Fibroblast of peridontal ligament (primary cell): ENCODE measurements around the gene PRKAG2.

ENCODE experiments used
- DNase-seq: peaks from one replicate; pipeline ENCODE4 v3.0.0-alpha.2; 2010; ENCODE audit errors: extremely low read depth

The PRKAG2 gene

DNA sequence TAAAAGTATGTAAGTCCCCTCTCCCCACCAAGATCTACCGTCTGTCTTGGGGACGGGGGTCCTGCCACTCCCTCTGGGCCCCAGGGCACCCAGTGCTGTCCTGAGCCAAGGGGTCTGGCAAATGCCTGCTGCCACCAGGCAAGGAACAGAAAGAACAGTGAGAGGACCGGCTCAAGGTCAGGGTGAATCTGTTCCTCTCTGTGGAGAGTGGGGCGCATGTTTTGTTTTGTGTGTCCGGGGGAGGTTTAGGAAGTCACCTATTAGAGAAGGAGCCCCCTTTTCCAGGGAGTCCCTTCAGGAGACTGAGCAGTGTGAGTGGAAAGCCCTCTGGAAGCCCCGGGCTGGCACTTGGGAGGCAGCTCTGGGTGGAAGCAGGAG is 198.7 kb downstream of the PRKAG2 start:
- DNase-seq = no peak

GRCh38 chr7:151677581-151678226 is 199.2 kb downstream of the PRKAG2 start:
- DNase-seq = no peak

DNA sequence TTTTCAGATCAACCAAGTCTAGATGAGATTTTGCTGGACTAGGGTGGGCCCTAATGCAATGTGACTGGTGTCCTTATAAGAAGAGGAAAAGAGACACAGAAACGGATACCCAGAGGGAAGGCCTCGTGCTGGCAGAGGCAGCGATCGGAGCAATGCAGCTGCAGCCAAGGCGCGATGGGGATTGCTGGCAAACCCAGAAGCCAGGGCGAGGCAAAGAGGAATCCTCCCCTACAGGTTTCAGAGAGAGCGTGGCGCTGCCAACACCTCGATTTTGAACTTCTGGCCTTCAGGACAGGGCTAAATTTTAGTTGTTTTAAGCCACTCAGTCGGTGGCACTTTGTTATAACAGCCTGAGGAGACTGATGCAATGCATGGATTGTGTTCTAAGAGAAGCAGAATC is 200.2 kb downstream of the PRKAG2 start:
- no peak for DNase-seq

DNA sequence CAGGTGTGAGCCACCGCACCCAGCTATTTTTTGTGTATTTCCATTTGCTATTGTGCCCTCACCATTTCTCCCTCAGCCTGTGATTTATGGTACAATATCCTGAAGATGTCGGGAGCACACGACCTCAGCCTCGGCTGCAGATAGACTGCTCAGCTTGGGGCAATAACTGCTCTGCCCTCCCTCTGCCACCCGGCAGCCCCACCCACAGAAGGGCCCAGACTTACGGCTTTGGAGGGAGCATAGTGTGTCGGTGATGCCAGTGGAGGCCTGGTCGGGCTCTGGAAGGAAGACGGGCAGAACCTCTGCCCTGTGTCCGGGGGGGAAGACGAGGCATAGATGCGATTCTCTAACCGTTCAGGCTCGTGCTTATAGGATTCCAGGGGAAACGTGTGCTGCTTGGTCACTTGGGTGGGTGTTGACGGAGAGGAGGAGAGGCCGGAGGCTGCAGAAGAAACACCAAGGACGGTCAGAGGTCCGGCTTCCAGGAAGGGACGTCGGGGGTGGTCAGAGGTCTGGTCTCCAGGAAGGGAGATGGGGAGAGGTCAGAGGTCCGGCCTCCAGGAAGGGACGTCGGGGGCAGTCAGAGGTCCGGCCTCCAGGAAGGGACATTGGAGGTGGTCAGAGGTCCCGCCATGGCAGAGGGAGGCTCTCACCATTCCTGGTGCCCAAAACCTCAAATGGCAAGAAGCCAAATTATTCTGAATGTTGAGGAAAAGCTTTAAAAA is 201.6 kb downstream of the PRKAG2 start:
- DNase-seq = no peak

DNA sequence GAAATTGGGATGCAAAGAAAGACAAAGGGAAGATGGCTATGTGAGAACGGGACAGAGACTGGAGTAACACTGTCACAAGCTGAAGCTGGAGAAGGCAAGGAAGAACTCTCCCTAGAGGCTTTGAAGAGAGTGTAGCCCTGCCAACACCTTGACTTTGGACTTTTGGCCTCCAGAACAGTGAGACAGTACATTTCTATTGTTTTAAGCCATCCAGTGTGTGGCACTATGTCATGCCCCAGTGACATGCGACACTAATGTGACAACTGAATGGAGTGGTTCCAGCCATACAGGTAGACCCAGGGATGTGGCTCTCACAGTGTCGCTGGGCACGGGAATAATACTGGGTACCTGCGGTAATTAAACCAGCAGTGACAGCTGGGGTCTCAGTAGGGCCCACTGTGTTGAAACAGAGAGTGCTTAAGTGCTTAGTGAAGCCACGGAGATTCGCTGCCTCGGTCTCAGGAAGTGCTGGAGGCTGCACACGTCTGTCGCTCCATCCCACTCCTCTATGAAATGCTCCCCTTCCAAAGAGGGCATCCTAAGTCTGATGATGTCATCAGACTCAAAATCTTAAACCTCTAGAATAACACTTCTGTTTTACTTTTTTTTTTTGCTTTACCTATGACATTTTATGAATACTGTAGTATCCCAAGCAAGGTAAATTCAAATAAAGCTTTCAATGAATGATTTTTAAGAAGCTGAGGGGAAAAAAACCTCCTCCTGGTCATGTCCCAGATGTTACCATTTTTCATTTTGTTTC is 202.6 kb downstream of the PRKAG2 start:
- no peak for DNase-seq

DNA sequence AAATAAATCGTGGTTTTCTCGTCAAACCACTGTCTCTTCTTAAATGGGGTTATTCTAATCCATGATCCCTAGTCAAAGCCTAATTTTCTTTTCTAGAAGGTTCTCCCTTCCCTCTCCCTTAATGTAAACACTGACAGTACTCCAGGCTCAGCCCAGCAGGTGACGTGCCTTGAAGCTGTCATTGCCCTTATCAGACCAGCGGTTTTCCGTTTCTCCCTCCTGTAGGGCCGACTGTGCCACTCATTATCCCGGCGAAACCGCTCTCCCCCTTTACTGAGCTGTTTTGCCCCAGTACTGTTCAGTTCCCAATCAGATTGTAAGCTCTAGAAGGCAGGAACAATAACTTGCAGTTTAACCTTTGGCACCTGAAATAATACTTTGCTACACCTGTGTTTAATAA is 203.7 kb downstream of the PRKAG2 start:
- no peak for DNase-seq

DNA sequence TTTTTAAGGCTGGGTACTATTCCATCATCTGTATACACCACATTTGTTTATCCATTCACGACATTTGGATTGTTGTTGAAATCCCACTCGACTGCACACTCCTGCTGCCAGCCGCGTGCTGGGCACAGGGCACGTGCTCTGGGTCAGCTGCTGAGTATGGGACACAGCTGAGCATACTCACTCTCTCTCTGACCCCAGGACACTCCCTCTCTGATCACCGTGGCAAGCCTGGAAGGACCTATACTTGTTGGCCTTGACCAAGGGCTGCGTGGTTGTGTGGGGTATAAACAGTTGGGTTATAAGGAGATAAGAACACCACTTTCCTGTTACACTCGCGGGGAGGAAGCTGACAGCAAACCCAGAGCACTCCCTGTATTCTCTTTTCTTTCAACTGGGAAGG is 204.2 kb downstream of the PRKAG2 start:
- no peak for DNase-seq

GRCh38 chr7:151671514-151671913 is 205.4 kb downstream of the PRKAG2 start:
- no peak for DNase-seq

GRCh38 chr7:151669762-151670161 is 207.2 kb downstream of the PRKAG2 start:
- DNase-seq = no peak

DNA sequence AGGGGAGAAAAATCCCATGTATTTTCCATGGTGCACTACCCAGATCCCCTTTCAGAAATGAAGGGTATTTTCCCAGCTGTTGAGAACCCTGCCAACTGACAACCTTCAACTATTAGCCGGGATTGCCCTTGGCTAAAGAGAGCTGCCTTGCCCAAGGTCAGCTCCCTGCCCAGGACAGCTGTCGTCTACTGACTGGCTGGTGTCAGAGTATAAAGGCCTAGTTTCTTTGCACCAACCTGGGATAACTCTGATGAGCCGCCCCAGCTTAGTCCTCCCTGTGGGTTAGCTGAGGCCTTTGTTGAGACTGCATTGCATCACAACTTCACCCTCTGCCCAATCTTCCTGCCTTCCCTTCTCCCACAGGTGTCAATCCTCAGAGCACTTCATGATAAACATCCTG is 210.0 kb downstream of the PRKAG2 start:
- no peak for DNase-seq

DNA sequence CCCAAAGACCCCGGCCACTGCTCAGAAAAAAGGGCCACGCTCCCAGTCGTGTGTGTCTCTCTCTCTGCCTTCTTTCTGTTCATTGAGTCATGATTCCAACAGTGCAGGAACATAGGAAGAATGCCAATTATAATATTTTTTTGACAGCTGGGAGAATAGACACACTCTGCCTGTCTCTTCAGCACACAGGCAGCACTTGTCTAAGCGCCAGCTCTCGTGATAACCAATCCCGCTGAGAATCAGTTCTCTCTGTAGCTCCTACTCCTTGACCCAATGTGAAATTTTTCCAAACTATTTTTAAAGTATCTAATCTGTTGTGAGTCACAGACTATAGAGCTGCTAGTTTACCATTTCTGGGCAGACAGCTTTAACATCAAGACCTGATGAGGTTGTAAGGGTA is 211.5 kb downstream of the PRKAG2 start:
- DNase-seq = peak; percentile 96

DNA sequence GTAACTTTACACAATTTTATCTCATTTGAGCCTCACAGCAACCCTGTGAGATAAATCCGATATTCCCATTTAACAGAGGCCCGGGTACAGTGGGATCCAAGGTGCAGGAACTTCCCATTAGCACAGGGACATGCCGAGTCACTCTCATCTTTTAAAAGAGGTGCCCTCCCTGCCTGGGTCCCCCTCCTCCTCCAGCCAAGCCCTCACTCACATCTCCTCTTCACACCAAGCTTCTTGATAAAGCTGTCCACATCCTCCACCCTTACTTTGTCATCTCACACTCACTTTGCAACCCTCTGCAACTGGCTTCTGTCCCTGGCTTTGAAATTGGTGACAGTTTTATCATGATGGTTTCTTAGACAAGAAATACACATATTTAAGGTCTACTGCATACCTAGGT is 212.6 kb downstream of the PRKAG2 start:
- DNase-seq = no peak

DNA sequence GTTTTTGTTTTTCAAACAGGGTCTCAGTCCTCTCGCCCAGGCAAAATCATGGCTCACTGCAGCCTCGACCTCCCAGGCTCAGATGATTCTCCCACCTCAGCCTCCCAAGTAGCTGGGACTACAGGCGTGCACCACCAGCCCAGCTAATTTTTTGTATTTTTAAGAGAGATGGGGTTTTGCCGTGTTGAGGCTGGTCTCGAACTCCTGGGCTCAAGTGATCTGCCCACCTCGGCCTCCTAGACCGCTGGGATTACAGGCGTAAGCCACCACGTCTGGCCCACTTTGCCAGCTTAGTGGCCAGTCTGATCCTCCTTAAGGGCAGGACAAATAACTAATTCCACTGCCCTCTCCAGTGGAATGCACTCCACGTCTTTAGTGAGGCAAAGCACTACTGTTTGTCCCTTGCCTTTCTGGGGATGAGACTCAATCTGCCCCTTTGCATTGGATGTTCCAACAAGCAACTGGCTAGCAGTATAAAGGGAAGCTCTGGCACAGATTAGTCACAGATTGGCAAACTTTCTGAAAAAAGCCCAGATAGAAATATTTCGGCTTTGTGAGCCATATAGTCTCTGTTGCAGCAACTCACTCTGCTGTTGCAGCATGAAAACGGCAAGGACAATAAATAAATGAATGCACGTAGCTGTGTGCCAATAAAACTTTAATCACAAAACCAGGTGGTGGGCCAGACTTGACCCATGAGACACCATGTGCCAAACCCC is 213.4 kb downstream of the PRKAG2 start:
- peak; percentile 75 for DNase-seq

- no peak for DNase-seq
These were observed 214.6 kb downstream of the PRKAG2 start for GRCh38 chr7:151662251-151662826.

DNA sequence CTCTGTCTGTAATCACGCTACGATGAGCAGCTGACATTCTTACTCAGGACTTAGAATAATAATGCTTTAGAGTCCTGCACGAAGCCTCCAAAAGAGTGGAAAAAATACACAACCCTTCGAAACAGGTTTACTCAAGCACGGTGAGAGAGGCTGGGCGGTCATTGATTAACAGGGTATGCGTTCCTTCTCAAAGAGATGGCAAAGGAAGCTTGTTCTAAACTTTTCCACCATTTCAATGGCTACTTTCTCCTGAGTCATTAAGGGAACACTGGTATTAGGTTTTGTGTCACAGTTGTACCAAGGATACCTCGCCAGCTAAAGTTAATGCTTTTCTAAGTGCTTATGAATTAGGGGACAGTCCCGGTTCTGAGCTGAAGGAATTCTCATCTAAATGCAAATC is 215.3 kb downstream of the PRKAG2 start:
- no peak for DNase-seq

GRCh38 chr7:151660141-151660540 is 216.8 kb downstream of the PRKAG2 start:
- DNase-seq = peak; percentile 39

DNA sequence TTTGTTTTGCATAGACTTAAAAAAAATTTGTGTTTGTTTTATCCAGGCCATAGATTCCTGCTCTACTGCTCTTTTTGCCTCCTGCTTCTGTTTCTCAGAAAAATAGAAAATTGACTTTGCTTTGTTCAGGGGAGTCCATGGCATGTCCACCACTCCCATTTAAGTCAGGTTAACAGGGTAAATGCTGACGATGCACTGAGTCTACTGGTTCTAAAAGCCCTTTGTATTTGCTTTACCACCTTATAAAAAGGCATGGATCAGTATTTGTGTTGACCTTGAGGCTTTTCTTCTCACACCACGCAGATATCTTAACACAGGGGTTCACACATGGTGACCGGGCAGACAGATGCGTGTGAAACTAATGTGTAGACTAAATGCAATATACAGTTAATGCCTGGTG is 217.7 kb downstream of the PRKAG2 start:
- no peak for DNase-seq

GRCh38 chr7:151658778-151659177 is 218.1 kb downstream of the PRKAG2 start:
- DNase-seq = peak; percentile 35

- DNase-seq = no peak
These were observed 219.7 kb downstream of the PRKAG2 start for GRCh38 chr7:151657173-151657572.

DNA sequence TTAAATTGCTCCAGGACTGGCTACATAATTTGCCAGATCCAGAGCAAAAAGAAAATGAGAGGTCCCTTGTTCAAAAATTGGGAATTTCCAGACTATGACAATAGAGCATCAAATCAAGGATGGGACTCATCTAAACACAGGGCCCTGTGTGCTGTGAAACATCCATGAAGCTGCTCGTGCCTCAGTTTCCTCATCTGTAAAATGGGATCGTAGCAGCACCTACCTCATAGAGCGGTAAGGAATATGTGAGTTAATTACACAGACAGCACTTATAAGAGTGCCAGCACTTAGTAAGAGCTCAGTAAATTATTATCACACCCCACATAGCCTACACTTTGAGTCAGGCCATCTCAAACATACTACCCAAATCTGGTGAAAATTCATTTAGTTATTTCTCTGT is 221.4 kb downstream of the PRKAG2 start:
- no peak for DNase-seq

DNA sequence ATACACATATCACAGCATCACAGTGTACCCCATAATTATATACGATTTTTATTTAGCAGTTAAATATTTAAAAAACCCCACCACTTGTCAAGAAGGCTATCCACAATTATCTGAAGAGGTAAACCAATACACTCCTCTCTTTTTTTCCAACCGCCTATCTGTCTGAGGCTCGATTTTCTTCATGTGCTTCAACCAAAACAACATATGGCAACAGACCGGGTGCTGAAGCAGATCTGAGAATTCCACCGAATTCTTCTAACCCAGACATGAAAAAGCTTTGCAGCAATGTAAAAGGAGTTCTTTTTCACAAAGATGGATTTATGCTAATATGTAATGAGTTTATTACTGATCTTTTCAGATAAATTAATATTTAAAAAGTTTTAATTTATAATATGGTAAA is 224.8 kb downstream of the PRKAG2 start:
- no peak for DNase-seq

GRCh38 chr7:151650161-151650560 is 226.8 kb downstream of the PRKAG2 start:
- DNase-seq = no peak
